Endodermal cell (in vitro differentiated cells): ENCODE results near the gene ATP2A1. TPM values are rescaled to one million over a fixed set of nuclear protein-coding genes. Genes with fewer than 3 reads are reported as not detected.
A peak's percentile ranks its signal among the peaks of the same experiment; 100 is the strongest.

Source experiments
- DNase-seq: peaks from one replicate; pipeline ENCODE4 v3.0.0-alpha.2; 2017
- H3K27ac ChIP-seq: 2 replicates; pipeline ENCODE4 v1.5.1; 2013; ENCODE audit warnings: mild to moderate bottlenecking, low read depth, low read length, moderate library complexity
- H3K27me3 ChIP-seq: 2 replicates; pipeline ENCODE4 v1.6.1; 2013; ENCODE audit warnings: mild to moderate bottlenecking, low read length, moderate library complexity; ENCODE audit not compliant: insufficient read depth, control insufficient read depth, poor library complexity, severe bottlenecking
- H3K36me3 ChIP-seq: 2 replicates; pipeline ENCODE4 v1.7.0; 2013; ENCODE audit warnings: mild to moderate bottlenecking, low read length, moderate library complexity; ENCODE audit not compliant: control insufficient read depth, insufficient read depth
- H3K4me1 ChIP-seq: one replicate; pipeline ENCODE4 v1.7.0; 2013; ENCODE audit warnings: low read length; ENCODE audit not compliant: control insufficient read depth, insufficient read depth
- H3K4me3 ChIP-seq: 2 replicates; pipeline ENCODE4 v1.5.1; 2013; ENCODE audit warnings: mild to moderate bottlenecking, low read length, moderate library complexity
- H3K9ac ChIP-seq: 2 replicates; pipeline ENCODE4 v1.6.1; 2013; ENCODE audit warnings: mild to moderate bottlenecking, low read length, moderate library complexity; ENCODE audit not compliant: poor library complexity, severe bottlenecking; ENCODE audit errors: extremely low read depth
- H3K9me3 ChIP-seq: 2 replicates; pipeline ENCODE4 v1.6.1; 2013; ENCODE audit warnings: mild to moderate bottlenecking, low read length, moderate library complexity; ENCODE audit not compliant: control insufficient read depth
- H3K27ac Mint-ChIP-seq: 2 replicates; pipeline ENCODE4 v1.8.0; 2020; ENCODE audit warnings: mixed read lengths
- H3K27me3 Mint-ChIP-seq: 2 replicates; pipeline ENCODE4 v1.8.0; 2021; ENCODE audit warnings: mild to moderate bottlenecking, mixed read lengths; ENCODE audit not compliant: insufficient read depth
- H3K36me3 Mint-ChIP-seq: 2 replicates; pipeline ENCODE4 v1.8.0; 2020; ENCODE audit warnings: low read depth, mixed read lengths
- H3K4me1 Mint-ChIP-seq: 2 replicates; pipeline ENCODE4 v1.8.0; 2020; ENCODE audit warnings: mixed read lengths
- H3K4me3 Mint-ChIP-seq: 2 replicates; pipeline ENCODE4 v1.8.0; 2020; ENCODE audit warnings: mild to moderate bottlenecking, moderate library complexity, mixed read lengths
- H3K9me3 Mint-ChIP-seq: 2 replicates; pipeline ENCODE4 v1.8.0; 2020; ENCODE audit warnings: mild to moderate bottlenecking, mixed read lengths
- WGBS, 2 experiments: methylation state at CpG; one replicate each; pipeline versions ENCODE4 v1.1.5 to v1.1.7; 2013; ENCODE audit warnings: missing lambda C conversion rate in 2 of 2, mixed read lengths in 1 of 2; ENCODE audit not compliant: insufficient coverage in 1 of 2, insufficient read length in 1 of 2; 5-methylcytosine and 5-hydroxymethylcytosine counted together
- total RNA-seq, 2 donors: library from RNA; stranded (reverse); fragmentation: NEBNext Ultra II Directional in 1 of 2; extraction: Animal tissue kit (Norgen Biotek cat#: 25700) in 1 of 2; gene quantifications; 2 replicates in 1 of 2; 3 replicates in 1 of 2; pipeline ENCODE4 v1.2.1, GENCODE V29; 2021
- TF ChIP-seq, protein P1 (sequence below): fragments of 200-600 bp; sonication (generic); conservative IDR thresholded peaks from 2 replicates; pipeline ENCODE4 v1.5.0; 2021; ENCODE audit warnings: antibody characterized with exemption, mild to moderate bottlenecking

ATP2A1 gene
- total RNA-seq, 2 donors from 2014 or later, result 4.7 to 7.7 TPM

DNA sequence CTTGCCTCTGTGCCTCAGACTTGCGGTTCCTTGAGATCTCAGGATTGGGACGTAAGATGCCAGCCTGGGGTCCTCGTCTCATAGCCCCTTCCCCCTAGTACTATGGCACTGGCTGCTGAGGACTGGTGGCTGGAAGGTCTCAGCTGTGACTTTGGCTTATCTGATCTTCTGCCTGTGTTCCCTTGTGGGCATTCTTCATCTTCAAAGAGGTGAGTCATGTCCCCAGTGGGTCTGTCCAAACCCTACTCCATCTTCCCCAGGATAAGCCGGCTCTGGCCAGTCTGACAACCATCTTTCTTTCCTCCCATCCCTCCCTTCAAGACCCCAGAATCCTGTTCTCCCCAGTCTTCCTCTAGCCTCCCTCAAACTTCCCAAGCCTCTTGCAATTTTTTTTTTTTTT lies 57.1 kb downstream of the ATP2A1 start:
- H3K9me3 Mint-ChIP-seq, result no peaks in the 10 kb centered on the region
- Histone ChIP-seq H3K9ac (no peak overlapping the region), H3K9me3 (no peaks in the 10 kb centered on the region), H3K4me3 (no peak overlapping the region), H3K36me3 (no peaks in the 10 kb centered on the region), H3K4me1 (no peaks in the 10 kb centered on the region), H3K27ac (no peak overlapping the region), H3K27me3 (no peaks in the 10 kb centered on the region)
- DNase-seq, result no peak
- H3K27ac Mint-ChIP-seq, result no peak overlapping the region
- no peak overlapping the region for H3K4me3 Mint-ChIP-seq
- H3K36me3 Mint-ChIP-seq, result no peaks in the 10 kb centered on the region
- 83 to 95% methylated on average over 1 to 4 of the region's 4 CpGs for WGBS, 2 experiments
- TF ChIP-seq, protein P1, sequence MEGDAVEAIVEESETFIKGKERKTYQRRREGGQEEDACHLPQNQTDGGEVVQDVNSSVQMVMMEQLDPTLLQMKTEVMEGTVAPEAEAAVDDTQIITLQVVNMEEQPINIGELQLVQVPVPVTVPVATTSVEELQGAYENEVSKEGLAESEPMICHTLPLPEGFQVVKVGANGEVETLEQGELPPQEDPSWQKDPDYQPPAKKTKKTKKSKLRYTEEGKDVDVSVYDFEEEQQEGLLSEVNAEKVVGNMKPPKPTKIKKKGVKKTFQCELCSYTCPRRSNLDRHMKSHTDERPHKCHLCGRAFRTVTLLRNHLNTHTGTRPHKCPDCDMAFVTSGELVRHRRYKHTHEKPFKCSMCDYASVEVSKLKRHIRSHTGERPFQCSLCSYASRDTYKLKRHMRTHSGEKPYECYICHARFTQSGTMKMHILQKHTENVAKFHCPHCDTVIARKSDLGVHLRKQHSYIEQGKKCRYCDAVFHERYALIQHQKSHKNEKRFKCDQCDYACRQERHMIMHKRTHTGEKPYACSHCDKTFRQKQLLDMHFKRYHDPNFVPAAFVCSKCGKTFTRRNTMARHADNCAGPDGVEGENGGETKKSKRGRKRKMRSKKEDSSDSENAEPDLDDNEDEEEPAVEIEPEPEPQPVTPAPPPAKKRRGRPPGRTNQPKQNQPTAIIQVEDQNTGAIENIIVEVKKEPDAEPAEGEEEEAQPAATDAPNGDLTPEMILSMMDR, result no peak
- peaks cover 6% of the 10 kb centered on the region for H3K4me1 Mint-ChIP-seq
- peaks cover 17% of the 10 kb centered on the region for H3K27me3 Mint-ChIP-seq

DNA sequence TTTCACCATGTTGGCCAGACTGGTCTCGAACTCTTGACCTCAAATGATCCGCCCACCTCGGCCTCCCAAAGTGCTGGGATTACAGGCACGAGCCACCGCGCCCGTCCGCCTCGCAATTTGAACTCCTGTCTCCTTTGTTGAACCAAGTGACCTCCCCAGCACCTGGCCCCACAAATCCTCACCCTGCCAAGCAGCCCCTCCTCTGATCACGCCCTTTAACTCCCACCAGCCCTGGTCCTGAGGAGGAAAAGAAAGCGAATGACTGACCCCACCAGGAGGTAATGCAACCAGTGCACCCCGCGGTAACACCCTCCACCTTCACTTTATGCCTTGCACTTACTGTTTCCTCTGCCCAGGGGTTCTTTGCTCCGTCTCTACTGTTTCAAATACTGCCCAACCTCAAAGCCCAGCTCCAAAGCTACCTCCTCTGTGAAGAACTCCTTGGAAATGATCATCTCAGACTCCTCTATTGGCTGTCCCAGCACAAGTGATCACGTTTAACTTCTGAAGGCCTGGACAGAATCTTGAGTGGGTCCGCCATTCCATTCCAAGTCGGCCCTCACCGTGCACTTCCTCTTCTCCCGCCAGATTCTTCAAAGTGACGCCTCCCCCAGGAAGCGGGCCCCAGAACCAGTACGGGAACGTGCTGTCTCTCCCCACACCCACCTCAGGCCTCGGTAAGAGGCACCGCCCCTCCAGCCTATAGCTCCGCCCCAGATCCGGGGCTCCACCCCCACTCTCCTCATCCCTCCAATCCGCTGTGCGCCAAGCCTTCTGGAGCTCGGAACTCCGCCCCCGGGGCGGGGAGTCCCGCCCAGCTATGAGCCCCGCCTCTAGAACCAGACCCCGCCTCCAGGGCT lies 57.9 kb downstream of the ATP2A1 start:
- WGBS, 2 experiments, result 87 to 91% methylated on average over 23 to 36 of the region's 36 CpGs
- no peaks in the 10 kb centered on the region for H3K4me1 ChIP-seq
- peak overlapping the region; percentile 43 for H3K4me3 Mint-ChIP-seq
- TF ChIP-seq, protein P1, result no peak
- H3K27me3 Mint-ChIP-seq, result peaks cover 17% of the 10 kb centered on the region
- no peaks in the 10 kb centered on the region for H3K9me3 ChIP-seq
- H3K9ac ChIP-seq, result no peak overlapping the region
- no peaks in the 10 kb centered on the region for H3K27me3 ChIP-seq
- H3K36me3 ChIP-seq, result no peaks in the 10 kb centered on the region
- H3K4me3 ChIP-seq, result no peak overlapping the region
- H3K4me1 Mint-ChIP-seq, result no peaks in the 10 kb centered on the region
- H3K27ac ChIP-seq, result no peak overlapping the region
- no peak overlapping the region for H3K27ac Mint-ChIP-seq
- peak; percentile 96 for DNase-seq
- no peaks in the 10 kb centered on the region for H3K36me3 Mint-ChIP-seq
- no peaks in the 10 kb centered on the region for H3K9me3 Mint-ChIP-seq

GRCh38 chr16:28936784-28937155 lies 58.5 kb downstream of the ATP2A1 start:
- Mint-ChIP-seq H3K27ac (no peak overlapping the region), H3K4me1 (no peaks in the 10 kb centered on the region), H3K27me3 (peaks cover 17% of the 10 kb centered on the region), H3K36me3 (no peaks in the 10 kb centered on the region), H3K4me3 (peak overlapping the region; percentile 43), H3K9me3 (no peaks in the 10 kb centered on the region)
- Histone ChIP-seq H3K36me3 (no peaks in the 10 kb centered on the region), H3K9me3 (no peaks in the 10 kb centered on the region), H3K4me1 (no peaks in the 10 kb centered on the region), H3K4me3 (no peak overlapping the region), H3K9ac (no peak overlapping the region), H3K27me3 (no peaks in the 10 kb centered on the region), H3K27ac (no peak overlapping the region)
- DNase-seq, result no peak
- WGBS, 2 experiments, result 96 to 97% methylated on average over 12 to 26 of the region's 26 CpGs
- TF ChIP-seq, protein P1, result no peak
